Measurements from ENCODE around the gene CHIT1. TPM values are rescaled to one million over a fixed set of nuclear protein-coding genes. Genes with fewer than 3 reads are reported as not detected.

The CHIT1 gene
- total and polyA plus RNA-seq, 2 of the 13 experiments (the other 11 are each of a cell fraction or from before 2014, with no cell fraction given), result not detected

DNA sequence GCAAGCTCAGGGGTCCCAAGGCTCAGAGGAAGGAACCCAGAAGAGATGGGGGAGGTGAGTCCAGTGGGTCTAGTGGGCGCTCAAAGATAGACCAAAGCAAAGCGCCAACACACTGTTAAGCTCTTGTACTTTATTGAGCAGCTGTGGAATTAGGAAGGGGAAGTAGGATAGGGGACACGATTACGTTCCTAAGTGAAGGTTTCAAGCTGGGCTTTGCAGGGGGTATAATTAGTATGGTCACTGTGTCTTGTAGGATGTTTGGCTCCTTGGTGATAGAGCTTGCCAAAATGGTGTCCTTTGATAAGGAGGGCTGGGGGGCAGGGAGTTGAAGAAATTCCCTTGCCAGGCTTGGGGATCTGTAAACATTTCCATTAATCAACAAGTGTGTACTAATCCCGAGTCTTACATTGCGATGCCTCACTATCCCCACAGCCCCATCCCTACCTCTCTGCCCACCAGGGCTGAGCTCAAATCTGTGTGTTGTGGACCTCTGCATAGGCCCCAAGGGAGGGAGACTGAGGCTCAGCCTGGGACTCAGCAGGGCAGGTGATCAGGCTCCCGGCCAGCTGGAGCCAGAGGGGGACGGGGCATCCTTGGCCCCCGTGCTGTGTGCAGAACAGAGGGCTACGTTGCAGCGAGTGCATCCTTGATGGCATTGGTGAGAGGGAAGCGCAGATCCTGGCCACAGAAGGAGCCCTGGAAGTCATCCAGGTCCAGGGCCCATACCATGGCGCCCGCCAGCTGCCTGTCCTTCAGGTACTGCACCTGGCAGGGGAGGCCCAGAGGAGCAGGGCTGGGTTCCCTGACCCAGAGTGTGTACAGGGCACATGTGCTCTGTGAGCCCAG is 50.4 kb downstream of the CHIT1 start (continued):
- TF ChIP-seq ZNF160 (CRISPR knock-in tag; IDR thresholded peaks at IDR 0.05), result no peak

DNA sequence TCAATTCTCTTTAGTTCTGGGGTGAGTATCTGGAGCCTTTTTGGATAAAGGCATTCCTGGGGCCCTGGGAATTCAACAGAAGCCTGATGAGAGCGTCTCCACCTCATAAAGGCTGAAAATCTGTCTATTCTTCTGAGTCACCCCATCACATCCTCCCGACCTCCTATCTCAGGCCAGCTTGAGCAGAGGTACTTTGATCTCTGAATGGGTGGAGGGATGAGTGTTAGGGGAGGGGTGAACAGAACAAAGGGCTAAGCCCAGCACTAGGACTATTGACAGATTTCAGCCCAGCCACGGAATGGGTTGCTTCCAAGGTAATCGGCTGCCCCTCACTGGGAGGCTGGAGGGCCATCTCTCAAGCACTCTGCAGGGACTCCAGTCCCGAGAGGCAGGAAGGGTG is 51.4 kb downstream of the CHIT1 start:
- Histone ChIP-seq H3K4me2 (ENCODE audit: low read depth, low read length) (peak overlapping the region; percentile 6), H3K79me2 (ENCODE audit: insufficient read depth, low read length) (no peaks in the 10 kb centered on the region), H4K20me1 (ENCODE audit: insufficient read depth, low read length) (no peaks in the 10 kb centered on the region), H2AFZ (ENCODE audit: low read length) (no peak overlapping the region), H3K9me3 (ENCODE audit: low read length) (no peaks in the 10 kb centered on the region), H3K27ac (ENCODE audit: extremely low read length, insufficient read depth, low read length) (no peak overlapping the region), H3K36me3 (replicated peaks in 1 of 2; ENCODE audit: control insufficient read depth in 1 of 2, insufficient read depth in 2 of 2, low read length in 2 of 2) (no peaks in the 10 kb centered on the region), H3K4me3 (replicated peaks in 1 of 3; ENCODE audit: insufficient read depth in 1 of 3, low read depth in 2 of 3, low read length in 3 of 3) (no peak overlapping the region), H3K27me3 (ENCODE audit: control insufficient read depth in 1 of 2, insufficient read depth in 2 of 2, low read length in 2 of 2) (peaks cover 0 to 4% of the 10 kb centered on the region in 2 experiments; a peak in 2 of 5 replicates), H3K9ac (ENCODE audit: insufficient read depth, low read depth, low read length) (no peak overlapping the region), H3K4me1 (ENCODE audit: insufficient read depth, low read length) (peaks cover 20% of the 10 kb centered on the region)
- CTCF ChIA-PET (ENCODE audit: low intra/inter-chr PET ratio, low total read pairs), result no interaction called here
- WGBS (ENCODE audit: low lambda C conversion rate), result 0% methylated on average over 2 of the region's 5 CpGs
- FAIRE-seq (peak; percentile 90), ATAC-seq (peak; percentile 91), DNase-seq (ENCODE audit: low spot score) (peak; percentile 84)
- POLR2A ChIA-PET, result no interaction called here
- intact Hi-C loops (cut with micrococcal nuclease; ENCODE audit: unreplicated experiment), result no loop called here
- no TSS peak for BruUV-seq (replicated peaks)
- in situ Hi-C loops (cut with HindIII; ENCODE audit: extremely low pct_ligation_motif_present, low pct_unique_long_range_greater_than_20kb), result no loop called here
- TF ChIP-seq, protein P1, sequence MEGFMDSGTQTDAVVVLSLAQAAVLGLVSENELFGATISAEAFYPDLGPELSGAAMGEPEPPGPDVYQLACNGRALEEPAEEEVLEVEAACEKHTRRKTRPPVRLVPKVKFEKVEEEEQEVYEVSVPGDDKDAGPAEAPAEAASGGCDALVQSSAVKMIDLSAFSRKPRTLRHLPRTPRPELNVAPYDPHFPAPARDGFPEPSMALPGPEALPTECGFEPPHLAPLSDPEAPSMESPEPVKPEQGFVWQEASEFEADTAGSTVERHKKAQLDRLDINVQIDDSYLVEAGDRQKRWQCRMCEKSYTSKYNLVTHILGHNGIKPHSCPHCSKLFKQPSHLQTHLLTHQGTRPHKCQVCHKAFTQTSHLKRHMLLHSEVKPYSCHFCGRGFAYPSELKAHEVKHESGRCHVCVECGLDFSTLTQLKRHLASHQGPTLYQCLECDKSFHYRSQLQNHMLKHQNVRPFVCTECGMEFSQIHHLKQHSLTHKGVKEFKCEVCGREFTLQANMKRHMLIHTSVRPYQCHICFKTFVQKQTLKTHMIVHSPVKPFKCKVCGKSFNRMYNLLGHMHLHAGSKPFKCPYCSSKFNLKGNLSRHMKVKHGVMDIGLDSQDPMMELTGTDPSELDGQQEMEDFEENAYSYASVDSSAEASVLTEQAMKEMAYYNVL (CRISPR knock-in tag; IDR thresholded peaks at IDR 0.05; ENCODE audit: borderline replicate concordance), result peak; percentile 73; the same call in 1 of the 2 replicates
- TF ChIP-seq POLR2AphosphoS5 (IDR thresholded peaks at IDR 0.05; ENCODE audit: low read depth, low read length) (no peak), TCF7 (IDR thresholded peaks at IDR 0.05; ENCODE audit: low read depth) (peak; percentile 54; the same call in 1 of the 2 replicates), DNMT1 (CRISPR knock-in tag; IDR thresholded peaks at IDR 0.05) (no peak), SOX5 (CRISPR knock-in tag; IDR thresholded peaks at IDR 0.05; ENCODE audit: borderline replicate concordance) (peak; percentile 70; the same call in 1 of the 2 replicates), SP5 (CRISPR knock-in tag; IDR thresholded peaks at IDR 0.05; ENCODE audit: borderline replicate concordance, low read depth) (peak; percentile 67; the same call in 1 of the 2 replicates), XRCC5 (optimal IDR thresholded peaks at IDR 0.05; ENCODE audit: low read length) (peak; percentile 77), SOX6 (IDR thresholded peaks at IDR 0.05) (no peak), SOX6 (CRISPR knock-in tag; IDR thresholded peaks at IDR 0.05) (peak; percentile 66), SOX13 (IDR thresholded peaks at IDR 0.05) (peak; percentile 67), SOX13 (CRISPR knock-in tag; conservative IDR thresholded peaks at IDR 0.05 in 1 of 2, IDR thresholded peaks at IDR 0.05 in 1 of 2) (peak in 1 of 2 experiments; percentile 71; a peak in 2 of 4 replicates), ARNT (IDR thresholded peaks at IDR 0.05) (no peak)
- TF ChIP-seq, protein P2, sequence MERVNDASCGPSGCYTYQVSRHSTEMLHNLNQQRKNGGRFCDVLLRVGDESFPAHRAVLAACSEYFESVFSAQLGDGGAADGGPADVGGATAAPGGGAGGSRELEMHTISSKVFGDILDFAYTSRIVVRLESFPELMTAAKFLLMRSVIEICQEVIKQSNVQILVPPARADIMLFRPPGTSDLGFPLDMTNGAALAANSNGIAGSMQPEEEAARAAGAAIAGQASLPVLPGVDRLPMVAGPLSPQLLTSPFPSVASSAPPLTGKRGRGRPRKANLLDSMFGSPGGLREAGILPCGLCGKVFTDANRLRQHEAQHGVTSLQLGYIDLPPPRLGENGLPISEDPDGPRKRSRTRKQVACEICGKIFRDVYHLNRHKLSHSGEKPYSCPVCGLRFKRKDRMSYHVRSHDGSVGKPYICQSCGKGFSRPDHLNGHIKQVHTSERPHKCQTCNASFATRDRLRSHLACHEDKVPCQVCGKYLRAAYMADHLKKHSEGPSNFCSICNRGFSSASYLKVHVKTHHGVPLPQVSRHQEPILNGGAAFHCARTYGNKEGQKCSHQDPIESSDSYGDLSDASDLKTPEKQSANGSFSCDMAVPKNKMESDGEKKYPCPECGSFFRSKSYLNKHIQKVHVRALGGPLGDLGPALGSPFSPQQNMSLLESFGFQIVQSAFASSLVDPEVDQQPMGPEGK (CRISPR knock-in tag; IDR thresholded peaks at IDR 0.05), result peak; percentile 59; the same call in 1 of the 2 replicates

All from HepG2 (cell line).